ENCODE data around the gene HOXB2. TPM values are rescaled to one million over a fixed set of nuclear protein-coding genes. Genes with fewer than 3 reads are reported as not detected.

Gene HOXB2
- total RNA-seq, 1 donor from 2014 or later = 55.3 TPM

GRCh38 chr17:48548523-48549280, 3.8 kb upstream of the HOXB2 start:
- Histone ChIP-seq H3K4me1 (peaks cover 6 to 59% of the 10 kb centered on the region in 2 donors), H3K27ac (peak overlapping the region; percentile 93 to 97), H3K36me3 (peaks cover 19 to 25% of the 10 kb centered on the region in 2 donors), H3K4me3 (peak overlapping the region in 1 of 2 donors; percentile 58), H3K9me3 (no peaks in the 10 kb centered on the region), H3K27me3 (no peaks in the 10 kb centered on the region)
- intact Hi-C loops (cut with DNase I) = no loop called here
- TF ChIP-seq CTCF (IDR thresholded peaks at IDR 0.05) = no peak
- DNase-seq (ENCODE audit: low spot score in 2 of 2) = no peak

GRCh38 chr17:48547808-48548522, 3.1 kb upstream of the HOXB2 start:
- Histone ChIP-seq H3K4me3 (peak overlapping the region; percentile 11 to 58), H3K27ac (peak overlapping the region; percentile 93 to 97), H3K27me3 (no peaks in the 10 kb centered on the region), H3K4me1 (peaks cover 6 to 53% of the 10 kb centered on the region in 2 donors), H3K9me3 (no peaks in the 10 kb centered on the region), H3K36me3 (peaks cover 19 to 29% of the 10 kb centered on the region in 2 donors)
- no peak for TF ChIP-seq CTCF (IDR thresholded peaks at IDR 0.05)
- no peak for DNase-seq (ENCODE audit: low spot score in 2 of 2)
- intact Hi-C loops (cut with DNase I) = no loop called here

- no peak for DNase-seq (ENCODE audit: low spot score in 2 of 2)
- Histone ChIP-seq H3K4me1 (peaks cover 6 to 46% of the 10 kb centered on the region in 2 donors), H3K9me3 (no peaks in the 10 kb centered on the region), H3K27me3 (no peaks in the 10 kb centered on the region), H3K4me3 (peak overlapping the region; percentile 11 to 58), H3K27ac (peak overlapping the region; percentile 93 to 97), H3K36me3 (peaks cover 18 to 32% of the 10 kb centered on the region in 2 donors)
- no peak for TF ChIP-seq CTCF (IDR thresholded peaks at IDR 0.05)
- intact Hi-C loops (cut with DNase I) = no loop called here
Observed at GRCh38 chr17:48546924-48547807, 2.3 kb upstream of the HOXB2 start.

- TF ChIP-seq CTCF (IDR thresholded peaks at IDR 0.05) = no peak
- no peak for DNase-seq (ENCODE audit: low spot score in 2 of 2)
- no peaks in the 10 kb centered on the region for H3K27me3 ChIP-seq
- H3K27ac ChIP-seq = peak overlapping the region; percentile 93 to 97
- peaks cover 10 to 24% of the 10 kb centered on the region in 2 donors for H3K36me3 ChIP-seq
- H3K4me3 ChIP-seq = peak overlapping the region; percentile 11 to 58
- intact Hi-C loops (cut with DNase I) = no loop called here
- peaks cover 6 to 41% of the 10 kb centered on the region in 2 donors for H3K4me1 ChIP-seq
- H3K9me3 ChIP-seq = no peaks in the 10 kb centered on the region
Observed at GRCh38 chr17:48546137-48546923, 1.4 kb upstream of the HOXB2 start.

GRCh38 chr17:48545539-48545938, 630 bp upstream of the HOXB2 start:
- Histone ChIP-seq H3K36me3 (peaks cover 7 to 19% of the 10 kb centered on the region in 2 donors), H3K27me3 (no peaks in the 10 kb centered on the region), H3K4me1 (peaks cover 6 to 48% of the 10 kb centered on the region in 2 donors), H3K27ac (peak overlapping the region; percentile 93 to 97), H3K9me3 (no peaks in the 10 kb centered on the region), H3K4me3 (peak overlapping the region; percentile 76 to 83)
- TF ChIP-seq CTCF (IDR thresholded peaks at IDR 0.05) = no peak
- intact Hi-C loops (cut with DNase I) = no loop called here
- no peak for DNase-seq (ENCODE audit: low spot score in 2 of 2)
